Activated T-cell treated with anti-CD3 and anti-CD28 coated beads, Interleukin-2, amount 50 U/mL, for 72 hours (primary cell): Measurements from ENCODE around the gene DCAF15. TPM values are rescaled to one million over a fixed set of nuclear protein-coding genes. Genes with fewer than 3 reads are reported as not detected.
"Not testable (repeated sequence)": the region's sequence is repeated elsewhere in the genome, so short reads cannot be mapped to it uniquely, and the experiment has no call there.

Experiments
- ATAC-seq, 2 donors: fragments of 150-1000 bp; cut with Tn5 transposase; replicated peaks in 1 of 2; 2 replicates each; pipeline ENCODE4 v1.10.0; 2021; ENCODE audit warnings: moderate library complexity in 2 of 2, mild to moderate bottlenecking in 1 of 2
- DNase-seq, 2 donors: peaks; one replicate each; pipeline ENCODE4 v3.0.0; 2021 to 2022; ENCODE audit warnings: mixed read lengths in 1 of 2
- H3K27ac Mint-ChIP-seq: one replicate; pipeline ENCODE4 v1.8.0; 2022; ENCODE audit warnings: mild to moderate bottlenecking, moderate library complexity, mixed read lengths
- H3K27me3 Mint-ChIP-seq: one replicate; pipeline ENCODE4 v1.8.0; 2022; ENCODE audit warnings: low read depth, mixed read lengths
- H3K36me3 Mint-ChIP-seq, 2 donors: one replicate each; pipeline ENCODE4 v1.8.0; 2022; ENCODE audit warnings: mixed read lengths in 2 of 2, mild to moderate bottlenecking in 1 of 2; ENCODE audit not compliant: insufficient read depth in 2 of 2
- H3K4me1 Mint-ChIP-seq: one replicate; pipeline ENCODE4 v1.8.0; 2022; ENCODE audit warnings: low read depth, mixed read lengths
- H3K4me3 Mint-ChIP-seq, 2 donors: one replicate each; pipeline ENCODE4 v1.8.0; 2022; ENCODE audit warnings: mild to moderate bottlenecking in 2 of 2, mixed read lengths in 2 of 2, moderate library complexity in 2 of 2
- H3K9me3 Mint-ChIP-seq, 2 donors: one replicate each; pipeline ENCODE4 v1.8.0; 2022; ENCODE audit warnings: mixed read lengths in 2 of 2
- total RNA-seq, 2 donors: library from RNA; stranded (reverse); gene quantifications; one replicate each; pipeline ENCODE4 v1.2.3, GENCODE V29; 2022

Gene DCAF15
- total RNA-seq, 2 donors from 2014 or later = 62.9 to 79.8 TPM

- H3K27ac Mint-ChIP-seq = no peak overlapping the region
- H3K36me3 Mint-ChIP-seq = peaks cover 12 to 31% of the 10 kb centered on the region in 2 donors
- H3K4me1 Mint-ChIP-seq = peaks cover 4% of the 10 kb centered on the region
- H3K9me3 Mint-ChIP-seq = peaks cover 0 to 3% of the 10 kb centered on the region in 2 donors
- peak; percentile 38 to 49 for DNase-seq
- H3K4me3 Mint-ChIP-seq = no peak overlapping the region
- peak; percentile 90 to 91 for ATAC-seq
- no peaks in the 10 kb centered on the region for H3K27me3 Mint-ChIP-seq
Measured at GRCh38 chr19:13920940-13921747, 31.2 kb upstream of the DCAF15 start.

- not testable (repeated sequence) for ATAC-seq, H3K4me1 Mint-ChIP-seq, DNase-seq, H3K27ac Mint-ChIP-seq, H3K9me3 Mint-ChIP-seq, H3K27me3 Mint-ChIP-seq, H3K4me3 Mint-ChIP-seq
- peaks cover 12 to 31% of the 10 kb centered on the region in 2 donors for H3K36me3 Mint-ChIP-seq
Measured at GRCh38 chr19:13922118-13922517, 30.2 kb upstream of the DCAF15 start.

- H3K4me1 Mint-ChIP-seq = peaks cover 4% of the 10 kb centered on the region
- H3K27ac Mint-ChIP-seq = no peak overlapping the region
- H3K9me3 Mint-ChIP-seq = peaks cover 0 to 3% of the 10 kb centered on the region in 2 donors
- no peak overlapping the region for H3K4me3 Mint-ChIP-seq
- DNase-seq (no peak), ATAC-seq (no peak)
- no peaks in the 10 kb centered on the region for H3K27me3 Mint-ChIP-seq
- H3K36me3 Mint-ChIP-seq = peaks cover 12 to 31% of the 10 kb centered on the region in 2 donors
Measured at GRCh38 chr19:13923194-13923987, 28.9 kb upstream of the DCAF15 start.

- ATAC-seq = no peak
- Mint-ChIP-seq H3K4me3 (no peak overlapping the region), H3K27ac (no peak overlapping the region), H3K36me3 (peaks cover 11 to 24% of the 10 kb centered on the region in 2 donors), H3K27me3 (no peaks in the 10 kb centered on the region), H3K9me3 (peaks cover 0 to 2% of the 10 kb centered on the region in 2 donors), H3K4me1 (peaks cover 3% of the 10 kb centered on the region)
- no peak for DNase-seq
Measured at GRCh38 chr19:13926010-13926409, 26.3 kb upstream of the DCAF15 start.

GRCh38 chr19:13926715-13927114 is 25.6 kb upstream of the DCAF15 start:
- Mint-ChIP-seq H3K4me1 (no peaks in the 10 kb centered on the region), H3K36me3 (peaks cover 9 to 19% of the 10 kb centered on the region in 2 donors), H3K27ac (no peak overlapping the region), H3K27me3 (no peaks in the 10 kb centered on the region), H3K4me3 (no peak overlapping the region), H3K9me3 (no peaks in the 10 kb centered on the region)
- ATAC-seq (no peak), DNase-seq (no peak)

GRCh38 chr19:13929340-13929739 is 23.0 kb upstream of the DCAF15 start:
- DNase-seq (no peak), ATAC-seq (no peak)
- peaks cover 2 to 5% of the 10 kb centered on the region in 2 donors for H3K36me3 Mint-ChIP-seq
- H3K4me3 Mint-ChIP-seq = no peak overlapping the region
- no peak overlapping the region for H3K27ac Mint-ChIP-seq
- peaks cover 1% of the 10 kb centered on the region for H3K4me1 Mint-ChIP-seq
- no peaks in the 10 kb centered on the region for H3K9me3 Mint-ChIP-seq
- no peaks in the 10 kb centered on the region for H3K27me3 Mint-ChIP-seq

- no peaks in the 10 kb centered on the region for H3K27me3 Mint-ChIP-seq
- DNase-seq = no peak
- peaks cover 2 to 3% of the 10 kb centered on the region in 2 donors for H3K36me3 Mint-ChIP-seq
- no peak overlapping the region for H3K4me3 Mint-ChIP-seq
- no peaks in the 10 kb centered on the region for H3K9me3 Mint-ChIP-seq
- no peak for ATAC-seq
- H3K4me1 Mint-ChIP-seq = peaks cover 7% of the 10 kb centered on the region
- no peak overlapping the region for H3K27ac Mint-ChIP-seq
Measured at GRCh38 chr19:13929956-13930355, 22.4 kb upstream of the DCAF15 start.

GRCh38 chr19:13930402-13930801 is 21.9 kb upstream of the DCAF15 start:
- H3K4me3 Mint-ChIP-seq = no peak overlapping the region
- peaks cover 2% of the 10 kb centered on the region in 2 donors for H3K36me3 Mint-ChIP-seq
- ATAC-seq = no peak
- peaks cover 7% of the 10 kb centered on the region for H3K4me1 Mint-ChIP-seq
- H3K9me3 Mint-ChIP-seq = no peaks in the 10 kb centered on the region
- no peak overlapping the region for H3K27ac Mint-ChIP-seq
- H3K27me3 Mint-ChIP-seq = no peaks in the 10 kb centered on the region
- no peak for DNase-seq

- Mint-ChIP-seq H3K9me3 (no peaks in the 10 kb centered on the region), H3K4me1 (peaks cover 7% of the 10 kb centered on the region), H3K36me3 (peaks cover 0 to 2% of the 10 kb centered on the region in 2 donors), H3K27ac (no peak overlapping the region), H3K27me3 (no peaks in the 10 kb centered on the region), H3K4me3 (no peak overlapping the region)
- no peak for ATAC-seq
- DNase-seq = no peak
Measured at GRCh38 chr19:13931391-13932148, 20.7 kb upstream of the DCAF15 start.

GRCh38 chr19:13932149-13932637 is 20.1 kb upstream of the DCAF15 start:
- Mint-ChIP-seq H3K9me3 (no peaks in the 10 kb centered on the region), H3K4me1 (peaks cover 7% of the 10 kb centered on the region), H3K27me3 (peaks cover 1% of the 10 kb centered on the region), H3K27ac (no peak overlapping the region), H3K4me3 (no peak overlapping the region), H3K36me3 (peaks cover 0 to 2% of the 10 kb centered on the region in 2 donors)
- DNase-seq (no peak), ATAC-seq (no peak)

- H3K27ac Mint-ChIP-seq = no peak overlapping the region
- H3K9me3 Mint-ChIP-seq = no peaks in the 10 kb centered on the region
- H3K4me3 Mint-ChIP-seq = no peak overlapping the region
- H3K4me1 Mint-ChIP-seq = peaks cover 7% of the 10 kb centered on the region
- DNase-seq (no peak), ATAC-seq (no peak)
- H3K27me3 Mint-ChIP-seq = peaks cover 7% of the 10 kb centered on the region
- H3K36me3 Mint-ChIP-seq = peaks cover 0 to 2% of the 10 kb centered on the region in 2 donors
Measured at GRCh38 chr19:13932911-13933393, 19.4 kb upstream of the DCAF15 start.

GRCh38 chr19:13934785-13935109 is 17.6 kb upstream of the DCAF15 start:
- no peak for ATAC-seq
- Mint-ChIP-seq H3K27me3 (peaks cover 7% of the 10 kb centered on the region), H3K27ac (no peak overlapping the region), H3K9me3 (no peaks in the 10 kb centered on the region), H3K36me3 (no peaks in the 10 kb centered on the region), H3K4me3 (no peak overlapping the region), H3K4me1 (peaks cover 7% of the 10 kb centered on the region)
- DNase-seq = no peak
